Measurements from ENCODE around the gene SLC16A13. TPM values are rescaled to one million over a fixed set of nuclear protein-coding genes. Genes with fewer than 3 reads are reported as not detected.
"Not testable (repeated sequence)": the region's sequence is repeated elsewhere in the genome, so short reads cannot be mapped to it uniquely, and the experiment has no call there.

Gene SLC16A13, protein sequence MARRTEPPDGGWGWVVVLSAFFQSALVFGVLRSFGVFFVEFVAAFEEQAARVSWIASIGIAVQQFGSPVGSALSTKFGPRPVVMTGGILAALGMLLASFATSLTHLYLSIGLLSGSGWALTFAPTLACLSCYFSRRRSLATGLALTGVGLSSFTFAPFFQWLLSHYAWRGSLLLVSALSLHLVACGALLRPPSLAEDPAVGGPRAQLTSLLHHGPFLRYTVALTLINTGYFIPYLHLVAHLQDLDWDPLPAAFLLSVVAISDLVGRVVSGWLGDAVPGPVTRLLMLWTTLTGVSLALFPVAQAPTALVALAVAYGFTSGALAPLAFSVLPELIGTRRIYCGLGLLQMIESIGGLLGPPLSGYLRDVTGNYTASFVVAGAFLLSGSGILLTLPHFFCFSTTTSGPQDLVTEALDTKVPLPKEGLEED
- not detected in 2 replicates for polyA plus RNA-seq (2014; cell fraction: cytosol; rRNA removed)
- polyA plus RNA-seq (2014; cell fraction: nucleus; rRNA removed): not detected in 2 replicates

DNA sequence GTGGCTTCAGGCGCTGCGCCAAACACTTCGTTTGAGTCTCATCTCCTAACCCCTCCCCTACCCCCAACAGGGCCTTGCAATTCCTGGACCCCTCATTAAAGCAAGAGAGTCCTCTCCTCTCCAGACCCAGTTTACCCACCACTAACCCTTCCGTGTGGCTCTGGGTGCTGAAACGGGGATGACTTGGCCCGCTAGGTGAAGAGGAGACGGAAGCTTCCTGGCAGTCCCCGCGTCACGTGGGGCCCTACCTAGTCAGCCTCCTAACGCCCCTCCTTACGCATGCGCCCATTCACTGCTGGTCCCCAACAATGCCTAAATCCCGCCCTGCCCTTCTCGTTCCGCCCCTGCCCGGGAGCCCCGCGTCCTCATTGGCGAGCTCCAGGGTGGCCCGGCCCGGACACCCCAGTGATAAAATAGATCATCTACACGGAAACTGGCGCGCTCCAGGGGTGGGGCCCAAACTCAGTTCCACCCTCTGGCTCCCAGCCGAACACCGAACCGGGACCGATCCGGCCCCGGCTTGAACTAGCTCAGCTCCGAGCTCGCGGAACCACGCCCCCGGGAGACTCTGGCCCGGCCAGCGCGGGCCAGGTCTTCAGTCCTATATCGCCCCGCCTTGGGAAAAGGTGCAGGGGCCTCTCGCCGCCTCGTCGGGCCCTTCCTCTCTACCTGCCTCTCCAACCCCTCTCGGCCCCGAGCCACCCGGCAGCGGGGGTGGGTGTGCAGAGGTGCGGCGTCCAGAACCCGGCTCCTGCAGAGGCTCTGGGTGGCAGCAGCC is at the start of gene SLC16A13:
Gene SLC16A13 (plus strand): TSS at position 425 of the 778 bp plus-strand sequence. CDS start 368 bp downstream, outside the sequence.
- DNase-seq (ENCODE audit: low spot score): peak; percentile 78

DNA sequence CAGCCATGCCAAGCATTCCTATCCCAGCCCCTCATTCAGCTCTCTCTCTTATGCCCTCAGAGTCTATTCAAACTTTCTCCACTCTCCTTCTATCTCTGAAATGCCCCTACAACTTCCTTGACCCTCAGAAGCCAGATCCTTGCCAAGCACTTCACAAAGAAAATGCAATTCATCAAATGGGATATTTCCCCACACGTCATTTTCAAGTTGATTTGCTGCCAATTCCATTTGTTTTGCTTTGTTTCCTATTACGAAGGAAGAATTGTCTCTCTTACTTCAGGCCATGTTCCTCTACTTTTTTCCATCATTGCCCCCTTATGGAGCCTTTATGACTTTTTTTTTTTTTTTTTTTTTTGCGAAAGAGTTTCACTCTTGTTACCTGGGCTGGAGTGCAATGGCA is 49.1 kb upstream of the SLC16A13 start:
- no peak for DNase-seq (ENCODE audit: low spot score)

DNA sequence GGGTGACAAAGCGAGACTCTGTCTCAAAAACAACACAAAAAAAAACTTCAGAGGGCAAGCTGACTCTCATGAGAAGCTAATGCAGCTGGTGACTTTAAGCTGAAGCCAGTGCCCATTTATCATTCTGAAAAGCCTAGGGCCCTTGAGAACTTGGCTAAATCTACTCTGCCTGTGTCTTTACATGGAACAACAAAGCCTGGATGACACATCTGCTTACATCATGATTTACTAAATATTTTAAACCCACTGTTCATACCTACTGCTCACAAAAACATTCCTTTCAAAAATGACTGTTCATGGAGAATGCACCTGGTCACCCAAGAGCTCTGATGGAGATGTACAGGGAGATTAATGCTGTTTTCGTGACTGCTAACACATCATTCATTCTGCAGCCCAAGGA is 46.0 kb upstream of the SLC16A13 start:
- DNase-seq (ENCODE audit: low spot score): no peak

DNA sequence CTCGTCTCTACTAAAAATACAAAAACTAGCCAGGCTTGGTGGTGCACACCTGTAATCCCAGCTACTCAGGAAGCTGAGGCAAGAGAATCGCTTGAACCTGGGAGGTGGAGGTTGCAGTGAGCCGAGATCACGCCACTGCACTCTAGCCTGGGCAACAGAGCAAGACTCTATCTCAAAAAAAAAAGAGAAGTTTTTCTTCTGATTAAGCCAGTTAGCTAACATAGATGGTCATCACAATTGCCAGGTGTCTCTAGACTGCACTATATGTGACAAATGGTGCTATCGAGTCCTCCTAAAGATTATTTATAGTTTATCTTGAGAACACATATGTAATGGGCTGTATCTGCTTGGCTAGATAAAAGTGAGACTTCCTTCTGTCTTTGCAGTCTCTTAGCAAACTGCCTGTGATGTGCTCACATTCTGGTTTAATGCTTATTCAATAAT is 42.2 kb upstream of the SLC16A13 start:
- DNase-seq (ENCODE audit: low spot score): not testable (repeated sequence)

DNA sequence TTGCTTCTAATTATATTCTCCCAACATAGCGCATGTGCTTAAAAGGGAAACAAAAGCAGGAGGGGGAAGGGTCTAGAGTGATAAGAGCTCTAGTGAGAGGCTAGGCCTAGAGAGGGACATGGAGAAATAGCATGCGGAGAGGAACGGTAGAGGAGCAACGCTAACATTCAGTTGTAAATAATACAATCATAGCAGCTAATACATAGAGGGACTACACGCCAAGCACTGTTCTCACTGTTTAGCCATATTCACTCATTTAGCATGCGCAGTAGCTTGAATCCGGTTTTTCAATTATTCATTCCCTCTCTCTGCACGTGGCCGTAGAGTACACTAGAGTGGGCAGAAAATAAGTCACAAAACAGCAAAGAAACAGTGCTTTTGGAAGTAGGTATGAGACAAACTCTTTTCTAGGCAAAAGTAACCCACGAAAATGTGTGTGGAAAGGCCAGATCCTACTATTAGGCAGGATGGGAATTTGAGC is 41.7 kb upstream of the SLC16A13 start:
- DNase-seq (ENCODE audit: low spot score): no peak

DNA sequence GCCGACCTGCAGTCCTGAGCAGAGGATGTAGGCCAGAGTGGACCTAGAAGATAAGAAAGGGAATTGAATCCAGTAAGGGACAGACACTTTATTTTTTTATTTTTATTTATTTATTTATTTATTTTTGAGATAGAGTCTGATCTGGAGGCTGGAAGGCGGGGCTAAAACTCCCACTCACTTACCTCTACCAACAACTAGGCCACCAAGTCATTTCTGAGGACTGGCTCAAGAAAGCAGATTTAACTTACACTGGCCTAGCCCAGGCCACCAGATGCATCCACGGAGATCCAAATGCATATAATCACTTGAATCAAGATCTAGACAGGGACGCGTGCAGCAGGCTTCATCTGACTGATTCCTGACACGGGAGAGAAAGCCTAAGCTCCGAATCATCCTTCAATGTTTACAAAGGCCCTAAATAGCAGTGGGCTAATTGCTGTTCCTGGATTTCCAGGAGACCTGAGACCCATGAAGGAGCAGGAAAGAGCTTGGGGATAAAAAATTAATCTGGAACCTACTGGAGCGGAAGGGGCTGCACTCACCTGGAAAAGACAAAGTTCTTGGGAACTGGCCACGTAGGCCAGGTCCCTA is 41.1 kb upstream of the SLC16A13 start:
- no peak for DNase-seq (ENCODE audit: low spot score)

DNA sequence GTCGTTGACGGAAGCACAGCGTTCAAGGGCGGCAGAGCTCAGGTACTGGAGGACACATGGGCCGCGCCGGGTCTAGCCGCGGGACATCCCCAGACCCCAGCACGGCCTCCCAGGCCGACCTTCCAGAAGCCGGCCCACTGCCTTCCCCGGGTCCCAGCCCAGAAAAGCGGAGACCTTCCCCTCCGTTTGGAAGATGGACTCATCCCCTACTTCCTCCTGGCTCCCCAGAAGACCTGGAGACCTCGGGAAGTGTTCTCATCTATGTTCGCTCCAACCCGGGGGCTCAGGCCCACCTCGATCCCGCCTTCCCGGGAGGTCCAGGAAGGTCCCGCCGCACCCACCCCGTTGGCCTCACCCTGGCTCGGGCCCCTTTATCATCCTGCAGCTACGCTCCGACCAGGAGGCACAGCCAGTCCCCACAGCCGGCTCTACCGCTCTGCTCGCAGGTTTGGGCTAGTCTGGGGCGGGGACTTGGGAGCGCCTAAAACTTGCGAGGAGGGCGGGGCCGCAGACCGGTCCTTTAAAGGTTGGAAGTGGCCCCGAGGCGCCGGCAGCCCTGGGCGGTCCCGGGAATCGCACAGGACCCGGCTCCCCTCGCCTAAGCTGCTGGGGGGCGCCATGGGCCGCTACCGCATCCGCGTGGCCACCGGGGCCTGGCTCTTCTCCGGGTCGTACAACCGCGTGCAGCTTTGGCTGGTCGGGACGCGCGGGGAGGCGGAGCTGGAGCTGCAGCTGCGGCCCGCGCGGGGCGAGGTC is 40.1 kb upstream of the SLC16A13 start, which contains the start of gene ALOX12:
Gene ALOX12 (plus strand): TSS at position 550 of the 756 bp plus-strand sequence. CDS start 69 bp downstream, at position 619.
- no peak for DNase-seq (ENCODE audit: low spot score)

DNA sequence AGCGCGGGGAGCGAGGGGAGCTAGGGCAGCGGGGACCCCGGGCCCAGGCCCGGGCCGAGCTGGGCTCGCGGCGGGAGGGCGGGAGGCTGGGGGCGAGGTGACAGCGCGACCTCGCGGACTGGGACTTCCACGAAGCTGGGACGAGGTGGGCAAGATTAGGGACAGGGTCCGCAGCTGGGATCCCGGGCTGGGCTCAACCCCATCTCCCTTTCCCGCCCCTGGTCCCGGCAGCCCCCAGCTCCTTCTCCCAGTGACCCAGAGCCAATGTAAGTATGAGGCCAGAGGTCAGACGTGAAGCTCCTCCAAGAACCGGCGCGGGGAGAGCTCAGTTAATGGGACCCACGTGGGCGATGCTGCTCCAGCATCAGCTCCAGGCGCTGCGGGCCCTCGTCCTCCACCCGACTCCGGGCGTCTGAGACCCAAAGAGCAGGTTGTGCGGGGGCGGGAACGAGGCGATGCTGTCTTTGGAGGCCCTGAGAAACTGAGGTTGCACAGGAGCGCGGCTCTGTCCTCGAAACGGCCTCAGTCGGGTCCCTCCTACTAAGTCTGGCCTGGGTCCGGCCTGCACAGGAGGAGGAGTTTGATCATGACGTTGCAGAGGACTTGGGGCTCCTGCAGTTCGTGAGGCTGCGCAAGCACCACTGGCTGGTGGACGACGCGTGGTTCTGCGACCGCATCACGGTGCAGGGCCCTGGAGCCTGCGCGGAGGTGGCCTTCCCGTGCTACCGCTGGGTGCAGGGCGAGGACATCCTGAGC is 39.4 kb upstream of the SLC16A13 start:
- no peak for DNase-seq (ENCODE audit: low spot score)

DNA sequence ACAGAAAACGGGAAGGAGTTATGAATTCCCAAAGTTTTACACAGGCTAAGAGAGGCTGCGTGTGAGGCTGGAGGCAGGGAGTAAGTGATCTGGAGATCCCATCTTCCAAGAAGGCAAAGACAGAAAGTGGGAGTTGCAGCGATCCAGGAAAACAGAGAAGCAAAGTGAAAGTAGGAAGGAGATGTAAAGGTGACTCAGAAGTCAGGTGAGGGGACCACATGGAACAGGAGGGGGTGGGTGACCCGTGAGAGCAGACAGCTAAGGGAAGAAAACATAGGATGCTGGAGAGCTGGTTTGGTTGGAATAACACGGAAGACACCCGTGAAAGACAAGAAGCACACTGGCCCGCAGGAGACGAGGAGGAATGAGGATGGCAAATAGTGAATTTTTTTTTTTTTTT is 38.6 kb upstream of the SLC16A13 start:
- no peak for DNase-seq (ENCODE audit: low spot score)

DNA sequence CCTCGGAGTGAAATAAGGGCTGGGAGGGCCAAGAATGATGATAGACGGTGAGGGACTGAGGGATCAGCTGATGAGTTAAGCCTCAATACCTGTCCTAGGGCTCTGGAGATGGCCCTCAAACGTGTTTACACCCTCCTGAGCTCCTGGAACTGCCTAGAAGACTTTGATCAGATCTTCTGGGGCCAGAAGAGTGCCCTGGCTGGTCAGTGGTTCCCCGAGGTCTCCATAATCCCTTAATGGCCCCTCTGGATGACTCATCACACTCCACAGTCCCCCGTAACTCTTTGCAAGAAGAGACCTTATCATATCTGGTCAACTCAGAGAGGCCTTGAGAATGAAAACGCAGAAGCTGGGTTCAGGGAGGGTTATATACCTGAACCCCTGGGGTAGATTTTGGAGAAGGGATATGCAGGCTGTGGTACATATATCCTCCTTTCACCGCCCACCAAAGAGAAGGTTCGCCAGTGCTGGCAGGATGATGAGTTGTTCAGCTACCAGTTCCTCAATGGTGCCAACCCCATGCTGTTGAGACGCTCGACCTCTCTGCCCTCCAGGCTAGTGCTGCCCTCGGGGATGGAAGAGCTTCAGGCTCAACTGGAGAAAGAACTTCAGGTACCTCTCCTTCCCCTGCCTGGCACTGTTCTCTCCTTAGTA is 36.8 kb upstream of the SLC16A13 start:
- DNase-seq (ENCODE audit: low spot score): no peak

DNA sequence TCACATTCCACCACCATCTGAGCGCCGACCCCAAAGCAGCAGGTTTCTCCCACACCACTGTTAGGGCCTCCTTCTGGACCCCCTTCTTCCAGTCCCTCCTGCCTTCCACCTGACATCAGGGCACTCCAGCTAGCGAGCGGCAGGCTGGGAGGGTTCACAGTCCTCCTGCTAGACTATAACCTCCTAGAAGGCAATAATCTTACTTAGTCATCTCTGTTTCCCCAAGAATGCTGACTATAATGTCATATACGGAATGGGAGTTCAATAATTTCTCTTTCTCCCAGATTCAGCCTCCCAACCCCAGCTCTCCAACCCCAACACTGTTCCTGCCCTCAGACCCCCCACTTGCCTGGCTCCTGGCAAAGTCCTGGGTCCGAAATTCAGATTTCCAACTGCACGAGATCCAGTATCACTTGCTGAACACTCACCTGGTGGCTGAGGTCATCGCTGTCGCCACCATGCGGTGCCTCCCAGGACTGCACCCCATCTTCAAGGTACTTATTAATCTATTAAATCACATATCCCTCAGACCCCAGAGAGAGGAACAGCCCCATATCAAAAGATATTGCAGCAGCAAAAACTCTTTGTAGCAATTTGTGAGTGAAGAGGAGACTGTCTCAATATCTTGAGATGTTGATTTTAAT is 34.4 kb upstream of the SLC16A13 start:
- DNase-seq (ENCODE audit: low spot score): no peak

DNA sequence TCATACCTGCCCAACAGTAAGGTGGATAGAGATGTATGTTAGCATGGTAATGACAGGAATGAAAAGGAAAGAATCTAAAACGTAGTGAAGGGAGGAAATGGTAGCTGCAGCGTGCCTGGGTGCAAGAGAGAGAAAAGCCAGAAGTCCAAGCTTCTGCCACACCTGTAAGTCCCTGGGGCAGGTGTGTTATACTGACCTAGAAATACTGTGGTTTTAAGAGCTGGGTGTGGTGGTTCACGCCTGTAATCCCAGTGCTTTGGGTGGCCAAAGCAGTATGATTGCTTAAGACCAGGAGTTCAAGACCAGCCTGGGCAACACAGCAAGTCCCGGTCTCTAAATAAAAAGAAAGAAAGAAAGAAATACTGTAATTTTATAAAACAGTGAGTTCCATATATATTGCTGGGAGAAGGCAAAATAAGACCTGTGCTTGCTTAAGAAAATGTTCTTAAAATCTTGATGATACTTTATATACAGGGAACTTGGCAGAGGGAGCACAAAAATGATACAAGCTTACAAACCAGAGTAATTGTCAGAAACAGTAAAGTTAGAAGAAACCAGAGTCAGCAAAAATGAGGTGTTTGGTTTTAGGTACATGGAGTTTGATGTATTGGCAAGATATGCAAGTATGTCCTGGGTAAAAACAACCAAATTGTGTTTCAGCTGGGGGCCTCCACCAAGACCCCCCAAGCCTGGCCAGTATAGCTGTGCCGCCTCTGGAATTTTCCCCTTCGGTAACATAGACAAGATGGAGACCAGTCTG is 33.3 kb upstream of the SLC16A13 start:
- DNase-seq (ENCODE audit: low spot score): no peak

DNA sequence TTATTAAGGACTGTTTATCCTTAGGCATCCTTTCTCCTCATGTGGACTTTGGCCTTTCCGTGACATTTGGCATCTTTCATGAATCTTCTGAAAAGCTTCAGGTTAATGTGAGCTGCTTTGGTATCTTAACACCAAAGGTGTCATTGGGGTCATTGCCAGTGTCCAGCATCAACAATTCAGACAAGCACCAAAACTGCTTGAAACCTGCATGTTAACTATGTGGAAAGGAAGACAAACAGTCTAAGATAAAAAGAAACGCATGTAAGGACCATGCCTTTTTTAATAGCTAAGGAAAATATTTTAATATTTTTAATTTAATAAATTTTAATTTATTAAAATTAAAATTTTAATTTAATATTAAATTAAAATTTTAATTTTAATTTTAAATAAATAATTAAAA is 32.1 kb upstream of the SLC16A13 start:
- DNase-seq (ENCODE audit: low spot score): no peak

DNA sequence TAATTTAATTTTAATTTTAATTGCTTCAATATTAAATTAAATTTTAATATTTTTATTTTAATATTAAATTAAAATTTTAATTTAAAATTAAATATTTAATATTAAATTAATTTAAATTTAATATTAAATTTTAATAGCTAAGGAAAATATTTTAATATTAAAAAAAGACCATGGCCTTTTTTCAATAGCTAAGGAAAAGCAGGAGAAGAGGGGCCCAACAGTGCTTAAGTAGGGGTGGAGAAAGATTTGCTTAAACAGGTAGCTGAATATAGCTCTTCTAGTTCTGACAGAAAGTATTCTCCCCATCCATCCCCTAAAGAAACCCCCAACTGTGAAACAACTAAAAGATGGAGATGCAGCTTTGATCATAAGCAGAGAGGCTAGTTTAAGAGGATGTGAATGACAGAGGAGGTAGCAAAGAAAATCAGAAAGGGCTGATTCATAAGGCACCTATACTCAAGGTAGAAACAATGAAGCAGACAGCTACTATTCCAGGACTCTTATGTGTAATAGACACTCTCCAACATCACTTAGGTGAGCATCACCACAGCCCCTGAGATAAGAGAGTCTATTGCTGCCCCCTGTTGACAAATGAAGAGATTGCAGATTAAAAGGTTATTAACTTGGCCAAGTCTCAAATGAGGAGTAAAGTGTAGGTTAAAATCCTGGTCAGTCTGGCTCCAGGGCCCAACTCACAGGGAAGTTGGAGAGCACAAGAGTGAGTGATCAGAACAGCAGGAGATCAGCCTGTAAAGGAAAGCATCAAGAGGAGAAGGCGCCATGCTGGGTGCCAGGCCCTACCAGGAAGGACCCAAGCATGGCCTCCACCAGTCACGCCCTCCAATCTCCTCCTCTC is 31.2 kb upstream of the SLC16A13 start:
- peak; percentile 80 for DNase-seq (ENCODE audit: low spot score)

DNA sequence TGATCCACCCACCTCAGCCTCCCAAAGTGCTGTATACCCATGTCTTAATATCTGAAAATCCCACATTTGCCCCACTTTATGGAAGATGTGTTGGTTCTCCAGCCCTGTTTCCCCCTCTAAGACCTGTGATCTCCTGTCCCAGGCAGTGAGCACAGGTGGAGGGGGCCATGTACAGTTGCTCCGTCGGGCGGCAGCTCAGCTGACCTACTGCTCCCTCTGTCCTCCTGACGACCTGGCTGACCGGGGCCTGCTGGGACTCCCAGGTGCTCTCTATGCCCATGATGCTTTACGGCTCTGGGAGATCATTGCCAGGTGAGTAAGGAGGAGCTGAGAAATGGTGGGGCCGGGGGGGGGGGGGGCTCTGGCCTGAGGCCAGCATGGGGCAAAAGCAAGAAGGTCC is 30.1 kb upstream of the SLC16A13 start:
- DNase-seq (ENCODE audit: low spot score): no peak

DNA sequence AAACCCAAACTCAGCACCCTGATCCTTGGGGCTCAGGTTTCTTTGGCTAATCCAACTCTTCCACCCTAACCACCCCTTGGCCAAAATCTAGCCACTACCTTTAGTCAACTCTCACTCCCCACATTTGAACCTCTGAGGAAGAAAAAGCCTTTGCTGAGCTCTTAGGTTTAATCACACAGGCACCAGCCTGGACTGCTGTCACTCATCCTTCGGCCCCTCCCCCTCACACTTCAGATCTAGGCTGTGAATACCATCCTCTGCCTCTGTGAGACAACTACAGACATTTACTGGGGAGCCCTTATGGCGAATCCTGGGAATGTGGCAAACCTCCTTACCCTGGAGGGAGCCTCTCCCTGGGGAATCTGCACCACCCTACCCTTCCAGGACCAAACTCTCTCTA is 28.7 kb upstream of the SLC16A13 start:
- DNase-seq (ENCODE audit: low spot score): no peak

DNA sequence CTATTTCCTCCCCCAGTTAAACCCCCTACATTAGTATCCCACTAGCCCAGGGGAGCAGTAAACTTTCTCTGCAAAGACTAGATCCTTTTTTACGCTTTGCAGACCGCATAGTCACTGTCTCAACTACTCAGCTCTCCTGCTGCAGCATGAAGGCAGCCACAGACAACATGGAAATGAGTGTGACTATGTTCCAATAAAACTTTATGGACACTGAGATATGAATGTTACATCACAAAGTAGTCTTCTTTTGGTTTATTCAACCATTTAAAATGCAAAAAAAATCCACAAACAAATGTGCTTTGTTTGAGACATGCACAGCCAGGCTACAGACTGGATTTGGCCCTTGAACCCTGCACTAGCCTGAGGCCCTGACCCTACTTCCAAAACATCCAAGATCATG is 25.3 kb upstream of the SLC16A13 start:
- no peak for DNase-seq (ENCODE audit: low spot score)

DNA sequence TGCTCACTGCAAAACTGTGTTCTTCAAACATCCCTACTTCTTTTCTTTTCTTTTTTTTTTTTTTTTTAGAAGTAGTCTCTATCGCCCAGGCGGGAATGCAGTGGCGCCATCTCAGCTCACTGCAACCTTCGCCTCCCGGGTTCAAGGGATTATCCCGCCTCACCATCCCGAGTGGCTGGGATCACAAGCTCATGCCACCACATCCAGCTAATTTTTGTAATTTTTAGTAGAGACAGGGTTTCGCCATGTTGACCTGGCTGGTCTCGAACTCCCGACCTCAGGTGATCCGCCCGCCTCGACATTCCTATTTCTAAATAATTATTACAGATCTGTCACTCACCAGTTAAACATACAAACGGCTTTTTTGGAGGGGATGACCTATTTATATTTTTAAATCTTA is 24.4 kb upstream of the SLC16A13 start:
- DNase-seq (ENCODE audit: low spot score): no peak

Data from SK-N-DZ (cell line).